Measurements from ENCODE around the gene MAEA.

MAEA gene

DNA sequence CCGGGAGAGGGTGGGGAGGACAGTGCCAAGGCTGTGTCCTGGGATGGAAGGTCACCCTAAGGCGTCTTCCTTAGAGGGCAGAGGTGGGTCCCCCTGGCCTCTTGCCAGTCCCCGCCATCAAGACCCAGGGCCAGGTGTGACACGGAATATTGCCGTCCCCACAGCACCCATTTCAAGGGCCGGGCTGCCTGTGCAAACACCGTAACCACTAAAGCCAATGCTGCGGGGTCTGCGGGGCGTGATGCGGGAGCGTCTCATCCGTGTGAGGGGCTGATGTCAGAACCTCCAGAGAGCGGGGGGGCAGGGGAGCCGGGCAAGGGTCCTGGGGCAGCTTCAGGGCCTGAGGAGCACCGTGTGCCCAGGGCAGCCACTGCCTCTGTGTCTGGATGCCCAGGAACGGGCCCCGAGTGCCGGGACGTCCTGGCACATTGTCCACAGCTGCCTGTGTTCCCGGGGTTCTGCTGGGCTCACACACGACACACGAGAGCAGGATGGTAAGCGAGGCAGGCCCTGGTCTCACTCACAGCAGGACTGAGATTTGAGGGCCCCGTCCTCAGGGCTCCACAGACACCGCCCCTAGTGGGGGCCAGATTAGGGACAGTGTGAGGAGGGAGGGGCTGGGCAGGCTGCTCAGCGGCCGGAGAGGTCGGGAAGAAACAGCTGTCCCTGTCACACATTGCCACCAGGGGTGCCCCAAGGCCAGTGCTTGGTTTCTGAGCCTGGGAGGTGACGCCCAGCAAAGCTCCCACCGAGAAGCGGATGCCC, 87.3 kb downstream of the MAEA start:
- DNase-seq (ENCODE audit: low read depth in 4 of 4, low spot score in 1 of 4): no peak

DNA sequence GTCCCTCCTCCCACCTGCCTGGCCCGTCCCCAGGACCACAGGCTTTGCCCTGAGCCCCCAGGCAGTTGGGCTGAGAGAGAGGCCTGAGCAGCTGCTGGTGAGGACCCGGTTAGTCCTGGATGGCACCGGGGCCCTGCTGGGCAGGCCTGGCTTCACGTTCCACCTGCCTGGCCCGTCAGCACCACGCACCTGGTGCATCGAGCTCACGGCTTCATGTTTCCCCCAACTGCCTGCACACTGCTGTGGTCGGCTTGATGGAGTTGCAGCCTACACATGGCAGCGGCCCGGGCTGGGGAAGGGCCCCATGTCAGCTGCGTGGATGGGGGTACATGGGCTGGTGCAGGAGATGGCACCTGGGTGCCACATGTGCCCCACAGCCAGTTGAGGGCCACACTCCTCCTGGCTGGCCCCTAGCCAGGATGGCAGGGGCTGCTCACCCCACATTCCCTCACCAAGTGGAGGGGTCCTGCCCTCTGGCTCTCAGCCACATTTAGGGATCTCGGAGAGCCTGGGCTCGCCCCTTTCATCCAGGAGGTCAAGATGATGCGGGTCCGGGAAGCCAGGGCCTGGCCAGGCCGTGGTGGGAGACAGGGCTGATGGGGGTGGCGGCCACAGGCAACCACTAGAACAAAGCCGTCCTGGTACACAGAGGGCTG, 88.0 kb downstream of the MAEA start:
- DNase-seq (ENCODE audit: low read depth in 4 of 4, low spot score in 1 of 4): no peak

DNA sequence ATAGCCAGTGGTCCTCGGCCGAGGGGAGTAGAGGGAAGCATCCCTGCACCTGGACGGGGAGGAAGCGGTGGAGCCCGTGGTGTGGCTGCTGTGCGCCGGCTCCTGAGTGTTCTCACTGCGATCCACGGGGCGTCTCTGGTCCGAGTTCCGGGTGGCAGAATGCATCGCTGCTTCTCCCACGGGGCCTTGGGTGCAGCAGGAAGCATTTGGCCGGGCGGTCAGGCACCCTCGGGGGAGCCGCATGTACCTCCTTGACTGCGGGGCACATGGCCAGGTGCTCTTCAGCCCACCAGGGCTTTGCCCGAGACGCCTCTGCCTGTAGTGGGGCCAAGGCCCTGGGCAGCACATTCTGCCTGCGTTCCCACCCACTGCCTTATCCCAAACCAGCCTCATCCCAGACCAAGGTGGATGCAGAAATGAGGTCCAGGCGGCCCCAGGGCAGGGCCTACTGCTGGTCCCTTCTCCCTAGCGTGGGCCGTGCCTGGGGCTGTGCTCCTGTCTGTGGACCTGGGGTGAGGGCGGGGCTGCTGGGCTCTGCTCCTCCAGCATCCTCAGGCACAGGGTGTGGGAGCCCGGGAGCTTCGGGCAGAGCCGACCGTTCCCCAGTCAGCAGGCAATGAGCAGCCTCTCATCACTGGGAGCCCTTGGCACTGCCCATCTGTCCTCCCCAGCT, 89.0 kb downstream of the MAEA start:
- DNase-seq (ENCODE audit: low read depth in 4 of 4, low spot score in 1 of 4): no peak

DNA sequence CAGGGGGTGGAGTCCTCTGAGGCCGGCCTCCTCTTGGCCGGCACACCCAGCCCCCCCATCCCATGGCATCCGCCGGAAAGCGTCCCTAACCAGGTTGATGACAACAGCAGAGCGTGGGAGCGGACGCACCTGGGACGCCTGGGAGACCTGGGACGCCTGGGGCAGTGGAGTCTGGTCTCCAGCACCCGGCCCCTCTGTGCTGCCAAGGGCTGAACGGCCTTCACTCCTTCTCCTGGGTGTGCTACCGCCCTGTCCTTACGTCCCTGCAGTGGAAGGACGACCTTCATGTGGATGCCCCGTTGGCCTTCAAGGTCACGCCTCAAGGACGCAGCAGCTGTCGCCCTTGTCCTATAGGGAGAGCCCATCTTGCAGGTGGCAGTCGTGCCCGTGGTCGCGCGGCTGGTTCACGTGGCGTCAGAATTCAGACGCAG, 89.7 kb downstream of the MAEA start:
- DNase-seq (ENCODE audit: low read depth in 4 of 4, low spot score in 1 of 4): no peak

DNA sequence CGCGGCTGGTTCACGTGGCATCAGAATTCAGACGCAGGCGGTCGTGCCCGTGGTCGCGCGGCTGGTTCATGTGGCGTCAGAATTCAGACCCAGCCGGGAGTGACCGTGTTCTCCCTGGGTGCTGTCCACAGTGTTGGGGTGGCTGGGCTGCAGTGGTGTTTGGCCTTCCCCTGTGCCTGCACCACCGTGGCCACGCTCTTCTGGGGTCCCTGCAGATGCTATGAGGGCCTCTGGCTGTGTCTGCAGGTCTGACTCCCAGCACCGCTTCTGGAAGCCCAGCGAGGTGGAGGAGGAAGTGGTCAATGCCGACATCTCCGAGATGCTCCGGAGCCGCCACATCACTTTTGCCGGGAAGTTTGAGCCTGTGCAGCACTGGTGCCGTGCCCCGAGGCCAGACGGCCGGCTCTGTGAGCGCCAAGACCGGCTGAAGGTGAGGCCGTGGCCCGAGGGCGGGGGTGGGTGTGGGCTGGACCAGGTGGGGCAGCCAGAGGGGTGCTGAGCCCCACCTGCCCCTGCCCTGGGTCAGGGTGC, 90.2 kb downstream of the MAEA start:
- no peak for DNase-seq (ENCODE audit: low read depth in 4 of 4, low spot score in 1 of 4)

DNA sequence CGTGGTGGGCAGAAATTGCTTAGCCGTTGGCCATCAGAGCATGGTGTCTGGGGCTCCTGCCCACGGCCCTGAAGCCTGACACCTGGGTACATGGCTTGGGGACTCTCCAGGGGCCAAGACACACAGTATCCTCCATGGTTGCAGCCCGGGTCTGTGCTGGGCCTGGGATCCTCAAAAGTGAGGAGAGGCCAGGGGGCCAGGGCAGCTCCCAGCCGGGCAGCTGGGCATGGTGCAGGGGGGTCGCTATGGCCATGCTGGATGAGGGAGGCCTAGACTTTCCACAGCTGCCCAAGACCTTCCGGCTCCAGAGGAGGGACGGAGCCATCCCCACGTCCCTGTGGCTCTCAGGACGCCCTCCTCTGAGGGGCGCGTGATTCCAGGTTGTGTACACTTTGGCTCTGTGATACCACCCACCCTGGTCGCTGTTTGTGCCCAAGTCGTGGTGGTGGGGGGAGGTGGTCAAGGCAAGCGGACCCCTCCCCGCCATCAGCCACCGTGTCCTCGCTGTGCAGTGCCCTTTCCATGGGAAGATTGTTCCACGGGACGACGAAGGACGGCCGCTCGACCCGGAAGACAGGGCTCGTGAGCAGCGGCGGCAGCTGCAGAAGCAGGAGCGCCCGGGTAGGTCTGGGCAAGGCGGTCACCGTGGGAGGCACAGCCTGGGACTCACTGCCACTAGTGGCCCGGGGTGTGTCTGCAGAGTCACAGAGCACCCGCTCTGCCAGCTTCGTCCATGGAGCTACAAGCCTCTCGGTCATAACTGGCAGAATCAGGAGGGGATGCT, 90.9 kb downstream of the MAEA start:
- no peak for DNase-seq (ENCODE audit: low read depth in 4 of 4, low spot score in 1 of 4)

DNA sequence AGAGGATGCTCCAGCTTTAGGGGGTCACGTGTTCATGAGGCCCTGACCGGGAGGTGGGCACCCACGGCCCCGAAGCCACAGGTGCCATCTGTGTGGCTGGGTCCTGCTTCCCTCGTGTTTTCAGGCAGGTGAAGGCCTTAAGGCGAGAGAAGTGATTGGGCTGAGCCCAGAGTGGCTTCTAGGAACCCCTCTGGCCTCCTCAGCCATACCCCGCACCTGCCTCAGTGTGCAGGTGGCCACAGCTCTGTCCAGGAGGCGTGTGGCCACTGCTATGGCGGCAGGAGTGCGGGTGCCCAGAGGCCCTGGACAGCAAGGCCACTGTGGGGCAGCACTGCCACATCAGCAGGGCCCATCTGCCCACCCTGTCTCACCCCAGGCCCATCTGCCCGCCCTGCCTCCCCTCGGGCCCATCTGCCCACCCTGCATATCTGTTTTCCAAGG, 91.5 kb downstream of the MAEA start:
- no peak for DNase-seq (ENCODE audit: low read depth in 4 of 4, low spot score in 1 of 4)

DNA sequence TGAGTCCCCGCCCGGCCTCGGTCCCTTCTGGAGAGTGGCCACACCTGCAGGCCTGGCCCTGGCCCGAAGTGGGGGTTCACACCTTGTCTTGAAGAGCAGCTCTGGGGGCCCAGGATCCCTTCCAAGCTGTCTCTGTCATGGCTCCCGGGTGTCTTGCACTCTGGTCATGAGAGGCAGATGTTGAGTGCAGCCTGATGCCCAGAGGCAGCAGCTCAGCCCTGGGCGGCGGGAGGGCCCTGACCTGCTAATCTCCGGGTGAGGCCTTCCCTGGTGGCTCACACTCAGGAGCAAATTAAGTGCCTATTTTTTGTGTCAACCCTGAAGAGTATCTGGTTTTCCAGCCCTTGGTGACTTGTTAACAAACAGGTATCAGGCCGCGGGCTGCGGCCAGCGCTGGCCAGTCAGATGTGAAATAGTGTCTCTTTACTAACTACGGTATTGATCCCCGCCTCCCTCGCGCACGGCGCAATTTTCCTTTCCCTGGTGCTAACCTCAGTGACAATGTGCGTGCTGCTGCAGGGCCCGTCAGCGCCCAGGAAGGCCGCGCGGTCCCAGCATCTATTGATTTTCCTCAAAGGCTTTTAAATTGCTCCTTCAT, 92.4 kb downstream of the MAEA start:
- no peak for DNase-seq (ENCODE audit: low read depth in 4 of 4, low spot score in 1 of 4)

DNA sequence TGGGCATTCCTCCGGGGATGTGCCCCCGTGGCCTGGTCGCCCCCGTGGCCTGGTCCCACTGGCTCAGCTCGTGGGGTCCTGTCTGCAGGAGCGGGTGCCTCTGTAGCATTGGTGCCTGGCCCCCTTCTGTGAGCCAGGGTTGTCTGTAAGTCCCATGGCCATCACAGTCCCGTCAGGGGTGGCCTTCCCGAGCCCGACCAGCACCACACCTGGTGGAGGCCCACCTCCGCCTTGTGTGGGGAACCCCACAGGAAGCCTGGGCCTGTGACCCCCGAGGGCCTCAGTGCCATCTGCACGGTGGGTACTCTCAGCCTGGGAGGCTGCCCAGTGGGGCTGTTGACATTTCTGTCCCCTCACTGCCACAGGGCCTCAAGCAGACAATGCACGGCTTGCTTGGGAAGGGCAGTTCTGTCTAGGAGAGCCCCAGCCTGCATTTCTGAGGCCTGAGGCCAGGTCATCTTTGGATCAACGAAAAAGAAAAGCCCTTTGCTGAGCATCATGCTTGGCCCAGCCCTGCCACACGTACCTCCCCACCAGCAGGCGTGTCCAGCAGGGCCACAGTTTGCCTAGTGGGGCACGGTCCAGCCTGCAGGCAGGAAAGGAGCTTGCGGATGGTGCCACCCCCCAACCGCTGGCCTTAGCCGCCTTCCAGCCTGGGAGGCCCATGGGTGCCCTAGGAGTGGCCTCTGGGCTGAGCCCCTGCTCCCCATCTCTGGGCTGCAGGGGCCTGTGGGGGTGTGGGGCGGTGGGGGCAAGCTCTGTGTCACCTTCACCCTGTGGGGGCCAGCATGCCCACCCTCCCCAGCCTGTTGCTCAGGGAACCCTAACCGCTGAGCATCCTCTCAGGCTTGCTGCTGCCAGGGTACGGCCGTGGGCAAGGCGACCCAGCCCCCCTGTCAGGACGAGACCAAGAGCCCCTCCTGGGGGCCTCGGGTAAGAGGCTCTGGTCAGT, 93.4 kb downstream of the MAEA start:
- DNase-seq (ENCODE audit: low read depth in 4 of 4, low spot score in 1 of 4): no peak

DNA sequence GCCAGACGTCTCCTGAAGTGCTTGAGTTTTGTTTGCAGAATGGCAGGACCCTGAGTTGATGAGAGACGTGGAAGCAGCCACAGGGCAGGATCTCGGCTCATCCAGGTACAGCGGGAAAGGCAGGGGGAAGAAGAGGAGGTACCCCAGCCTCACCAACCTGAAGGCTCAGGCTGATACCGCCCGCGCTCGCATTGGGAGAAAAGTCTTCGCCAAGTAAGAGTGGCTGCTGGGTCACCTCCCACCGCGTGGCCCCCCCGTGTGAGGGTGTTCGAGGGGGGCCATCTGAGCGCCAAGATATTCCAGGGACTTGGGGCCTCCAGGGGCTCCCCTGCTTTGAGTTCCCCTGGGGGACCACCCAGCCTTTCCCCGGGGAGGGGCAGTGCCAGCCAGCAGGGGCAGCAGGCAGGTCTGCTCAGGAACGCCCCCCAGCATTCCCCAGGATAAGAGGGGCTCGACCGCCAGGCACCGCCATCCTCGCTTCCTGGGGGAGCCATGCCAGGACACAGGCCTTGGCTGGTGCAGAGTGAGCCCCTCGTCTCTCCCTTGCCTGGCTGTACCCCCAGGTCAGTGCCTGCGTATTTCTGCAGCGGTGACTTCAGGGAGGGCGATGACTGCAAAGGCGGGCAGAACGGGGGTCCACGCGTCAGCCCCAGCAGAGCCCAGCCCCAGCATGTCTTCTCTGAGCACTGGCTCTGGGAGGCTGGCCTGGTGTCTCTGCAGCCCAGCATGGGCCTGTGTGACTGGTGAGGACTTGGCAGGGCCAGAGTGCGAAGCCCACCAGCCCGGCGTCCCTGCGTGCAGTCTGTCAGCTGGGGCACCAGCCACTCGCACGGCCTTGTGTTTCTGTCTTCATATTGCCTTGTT, 94.3 kb downstream of the MAEA start:
- DNase-seq (ENCODE audit: low read depth in 4 of 4, low spot score in 1 of 4): no peak

DNA sequence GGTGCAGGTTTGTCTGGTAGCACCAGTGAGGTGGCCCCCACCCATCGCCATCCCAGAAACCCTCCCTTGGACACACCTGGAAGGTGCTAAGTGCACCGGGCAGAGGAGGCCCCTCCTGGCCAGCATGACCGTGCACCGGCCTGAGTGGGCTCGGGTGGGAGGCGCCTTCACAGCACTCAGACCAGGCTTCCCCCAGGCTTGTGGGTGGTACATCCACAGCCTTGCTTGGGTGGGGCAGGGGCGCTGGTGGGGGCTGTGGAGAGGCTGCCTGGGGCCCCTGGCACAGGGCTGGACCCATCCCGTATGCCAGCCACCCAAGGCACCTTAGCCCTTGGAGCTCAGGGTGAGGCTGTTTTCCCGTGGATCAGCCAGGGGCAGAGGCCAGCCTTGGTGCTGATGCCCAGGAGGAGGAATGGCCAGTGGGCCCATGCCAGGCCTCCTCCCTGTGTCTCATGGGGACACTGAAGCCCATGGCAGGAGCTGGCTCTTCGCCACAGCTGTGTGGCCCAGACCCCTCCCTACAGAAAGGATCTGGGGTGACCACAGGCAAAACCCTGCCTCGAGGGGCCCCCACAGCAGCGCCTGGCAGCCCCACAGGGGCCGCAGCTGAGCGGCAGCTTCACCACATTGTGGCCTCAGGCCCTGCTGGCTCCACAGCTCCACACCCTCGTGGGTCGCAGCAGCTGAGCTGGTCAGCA, 95.1 kb downstream of the MAEA start:
- no peak for DNase-seq (ENCODE audit: low read depth in 4 of 4, low spot score in 1 of 4)

DNA sequence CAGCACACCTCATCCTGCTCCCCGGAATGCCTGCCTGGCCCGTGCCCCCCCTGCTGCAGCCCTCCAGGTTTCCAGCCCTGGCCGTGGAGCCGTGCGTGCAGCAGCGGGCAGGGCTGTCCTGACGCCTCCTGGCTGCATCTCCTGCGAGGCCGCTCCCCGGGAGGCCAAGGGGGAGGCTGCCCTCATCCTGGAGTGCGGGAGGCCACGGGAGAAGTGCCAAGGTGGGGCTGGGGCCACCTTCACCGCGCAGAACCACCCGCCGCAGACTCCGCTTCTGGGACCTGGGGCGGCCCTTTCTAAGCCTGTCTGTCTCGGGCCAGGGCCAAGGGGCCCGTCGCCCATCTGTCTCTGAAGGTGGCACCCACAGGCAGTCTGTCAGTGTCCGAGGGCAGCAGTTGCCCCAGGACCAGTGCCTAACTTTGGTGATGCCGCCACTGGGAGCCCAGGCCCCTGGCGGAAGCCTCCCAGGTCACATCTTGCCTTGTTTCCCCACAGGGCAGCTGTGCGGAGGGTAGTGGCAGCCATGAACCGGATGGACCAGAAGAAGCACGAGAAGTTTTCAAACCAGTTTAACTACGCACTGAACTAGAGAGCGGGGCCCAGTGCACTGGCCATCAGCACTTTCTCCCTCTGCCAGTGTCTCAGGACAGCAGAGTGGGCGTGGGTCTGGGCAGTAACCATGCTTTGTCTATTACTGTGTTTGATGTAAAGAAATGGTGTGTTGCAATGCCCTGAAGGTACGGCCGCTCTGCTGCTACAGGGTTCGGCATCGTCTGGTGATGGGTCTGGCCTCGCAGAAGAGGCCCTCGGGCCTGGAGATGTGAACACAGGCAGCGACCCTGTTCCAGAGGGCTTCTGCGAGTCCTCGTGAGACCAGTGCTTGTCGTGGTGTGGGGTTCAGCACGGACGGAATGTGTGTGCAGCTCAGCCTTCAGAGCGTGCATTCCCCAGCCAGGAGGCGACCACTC, 96.0 kb downstream of the MAEA start:
- no peak for DNase-seq (ENCODE audit: low read depth in 4 of 4, low spot score in 1 of 4)
